SK-MEL-5 (cell line): ENCODE data around the gene IGF2BP2. TPM values are rescaled to one million over a fixed set of nuclear protein-coding genes. Genes with fewer than 3 reads are reported as not detected.

Source experiments
- DNase-seq: peaks from one replicate; pipeline ENCODE4 v3.0.0-alpha.2; 2016; ENCODE audit warnings: low read depth, low spot score
- in situ Hi-C: cut with HindIII; loops from 2 replicates; pipeline ENCODE4 v1.10.0; 2016; ENCODE audit warnings: low sequenced_read_pairs, high pct_unique_total_duplicates, low pct_unique_long_range_greater_than_20kb
- total RNA-seq: library from RNA; depleted of rRNA; stranded (reverse); fragments of >200 nt; shearing (Covaris generic); gene quantifications from 2 replicates; pipeline ENCODE4 v1.2.3, GENCODE V29; 2014

The IGF2BP2 gene
- total RNA-seq, 1 experiment from 2014 or later, result 59.5 TPM

GRCh38 chr3:185729337-185730055 is 95.3 kb downstream of the IGF2BP2 start:
- in situ Hi-C loops, result no loop called here
- DNase-seq, result no peak

- in situ Hi-C loops, result no loop called here
- DNase-seq, result no peak
Observed at GRCh38 chr3:185728630-185729336, 96.1 kb downstream of the IGF2BP2 start.

- in situ Hi-C loops, result no loop called here
- DNase-seq, result no peak
Observed at GRCh38 chr3:185727873-185728272, 97.0 kb downstream of the IGF2BP2 start.

GRCh38 chr3:185726254-185726967 is 98.4 kb downstream of the IGF2BP2 start:
- in situ Hi-C loops, result no loop called here
- DNase-seq, result peak; percentile 87

- DNase-seq, result no peak
Observed at GRCh38 chr3:185724761-185725160, 100.1 kb downstream of the IGF2BP2 start.

GRCh38 chr3:185724251-185724650 is 100.6 kb downstream of the IGF2BP2 start:
- in situ Hi-C loops, result no loop called here

More at GRCh38 chr3:185724761-185725160, 100.1 kb downstream of the IGF2BP2 start:
- in situ Hi-C loops, result no loop called here

GRCh38 chr3:185722881-185723280 is 102.0 kb downstream of the IGF2BP2 start:
- DNase-seq, result no peak

More at GRCh38 chr3:185724251-185724650, 100.6 kb downstream of the IGF2BP2 start:
- no peak for DNase-seq

GRCh38 chr3:185721970-185722369 is 102.9 kb downstream of the IGF2BP2 start:
- in situ Hi-C loops, result no loop called here
- no peak for DNase-seq

More at GRCh38 chr3:185722881-185723280, 102.0 kb downstream of the IGF2BP2 start:
- in situ Hi-C loops, result no loop called here

GRCh38 chr3:185720326-185720725 is 104.5 kb downstream of the IGF2BP2 start:
- in situ Hi-C loops, result no loop called here
- DNase-seq, result no peak

GRCh38 chr3:185718736-185719593 is 105.9 kb downstream of the IGF2BP2 start:
- in situ Hi-C loops, result no loop called here
- no peak for DNase-seq

- in situ Hi-C loops, result no loop called here
- DNase-seq, result no peak
Observed at GRCh38 chr3:185717627-185718402, 107.0 kb downstream of the IGF2BP2 start.

- DNase-seq, result no peak
- in situ Hi-C loops, result no loop called here
Observed at GRCh38 chr3:185717121-185717520, 107.7 kb downstream of the IGF2BP2 start.

- in situ Hi-C loops, result no loop called here
- no peak for DNase-seq
Observed at GRCh38 chr3:185716436-185717108, 108.3 kb downstream of the IGF2BP2 start.

- DNase-seq, result no peak
- in situ Hi-C loops, result no loop called here
Observed at GRCh38 chr3:185715091-185715490, 109.8 kb downstream of the IGF2BP2 start.

GRCh38 chr3:185714085-185714484 is 110.8 kb downstream of the IGF2BP2 start:
- DNase-seq, result no peak

GRCh38 chr3:185713015-185713414 is 111.8 kb downstream of the IGF2BP2 start:
- in situ Hi-C loops, result no loop called here
- DNase-seq, result no peak

More at GRCh38 chr3:185714085-185714484, 110.8 kb downstream of the IGF2BP2 start:
- in situ Hi-C loops, result no loop called here
